K562 (cell line): ENCODE results near the gene LRRC14B. TPM values are rescaled to one million over a fixed set of nuclear protein-coding genes. Genes with fewer than 3 reads are reported as not detected.

Experiments
- ATAC-seq: fragments of 200-7000 bp; cut with Tn5 transposase; 3 replicates; pipeline ENCODE4 v1.9.1; 2020; ENCODE audit warnings: moderate library complexity
- BruUV-seq: library from RNA; stranded (reverse); fragments of 400-500 nt; replicated peaks from 2 replicates; lab custom pipeline; 2021; lab: Mats Ljungman, UMichigan
- CTCF ChIA-PET: fragments of 300-600 bp; formaldehyde crosslinking; extraction: SDS; loops from one replicate; lab custom pipeline; 2021; ENCODE audit warnings: low intra/inter-chr PET ratio; lab: Yijun Ruan, JAX
- POLR2A ChIA-PET: fragments of 300-600, 350-650 bp; sonication (Branson Sonifier 250); formaldehyde crosslinking; extraction: SDS; loops from one replicate; lab custom pipeline; 2021; ENCODE audit warnings: antibody characterized with exemption, inconsistent platforms; lab: Yijun Ruan, JAX
- DNase-seq, 4 experiments: peaks; one replicate each; pipeline versions ENCODE4 v3.0.0 to v3.0.0-alpha.2; 2011 to 2018; ENCODE audit warnings: low spot score in 3 of 4, mixed read lengths in 3 of 4; ENCODE audit errors: extremely low read depth in 1 of 4
- FAIRE-seq: peaks from 2 replicates; lab custom pipeline; 2011; peaks lifted over from hg19 to GRCh38; lab: Jason Lieb, UNC
- H2AFZ ChIP-seq: 2 replicates; pipeline ENCODE4 v1.6.0; 2011; ENCODE audit warnings: low read depth, low read length, control low read depth, inconsistent platforms
- H3K27ac ChIP-seq: fragments of 200-600 bp; 3 replicates; pipeline ENCODE4 v1.8.0; 2011; ENCODE audit warnings: low read depth, mild to moderate bottlenecking, control low read depth, inconsistent platforms, low read length, moderate library complexity, mixed read lengths; ENCODE audit errors: extremely low read depth
- H3K27me3 ChIP-seq, 2 experiments: fragments of 300-600 bp in 1 of 2; 2 replicates in 1 of 2; 3 replicates in 1 of 2; pipeline versions ENCODE4 v1.6.0 to v1.8.0; 2011; ENCODE audit warnings: inconsistent platforms in 2 of 2, low read length in 2 of 2, mild to moderate bottlenecking in 1 of 2, mixed read lengths in 1 of 2, moderate library complexity in 1 of 2; ENCODE audit not compliant: control insufficient read depth in 2 of 2, insufficient read depth in 2 of 2
- H3K36me3 ChIP-seq: fragments of 300-600 bp; 3 replicates; pipeline ENCODE4 v1.8.0; 2011; ENCODE audit warnings: mild to moderate bottlenecking, low read length, inconsistent platforms; ENCODE audit not compliant: control insufficient read depth, insufficient read depth
- H3K4me1 ChIP-seq, 2 experiments: fragments of 200-600 bp in 1 of 2; replicated peaks in 1 of 2; 2 replicates in 1 of 2; 3 replicates in 1 of 2; pipeline versions ENCODE4 v1.5.1 to v1.8.0; 2011; ENCODE audit warnings: inconsistent platforms in 2 of 2, low read length in 2 of 2, mild to moderate bottlenecking in 1 of 2, mixed read lengths in 1 of 2, moderate library complexity in 1 of 2; ENCODE audit not compliant: control insufficient read depth in 2 of 2, insufficient read depth in 2 of 2
- H3K4me2 ChIP-seq: 2 replicates; pipeline ENCODE4 v1.6.1; 2011; ENCODE audit warnings: low read length, control low read depth, inconsistent platforms, mixed read lengths; ENCODE audit not compliant: insufficient read depth
- H3K4me3 ChIP-seq: fragments of 200-600 bp; sonication (generic), shearing (Covaris generic); 2 replicates; pipeline ENCODE4 v1.5.1; 2016; ENCODE audit warnings: control low read depth, inconsistent platforms
- H3K79me2 ChIP-seq: fragments of 200-600 bp; 3 replicates; pipeline ENCODE4 v1.8.0; 2011; ENCODE audit warnings: low read length, inconsistent platforms; ENCODE audit not compliant: control insufficient read depth, insufficient read depth
- H3K9ac ChIP-seq, 2 experiments: 2 replicates each; pipeline versions ENCODE4 v1.6.0 to v1.6.1; 2011; ENCODE audit warnings: low read depth in 2 of 2, low read length in 2 of 2, control low read depth in 1 of 2, inconsistent platforms in 1 of 2, mild to moderate bottlenecking in 1 of 2, mixed read lengths in 1 of 2; ENCODE audit not compliant: insufficient read depth in 1 of 2
- H3K9me1 ChIP-seq: one replicate; pipeline ENCODE4 v1.6.0; 2011; ENCODE audit warnings: inconsistent platforms, mild to moderate bottlenecking, low read length, moderate library complexity; ENCODE audit not compliant: control insufficient read depth, insufficient read depth
- H3K9me3 ChIP-seq: replicated peaks from 2 replicates; pipeline ENCODE4 v1.5.1; 2011; ENCODE audit warnings: low read depth, low read length, inconsistent platforms; ENCODE audit not compliant: control insufficient read depth, insufficient read depth
- H4K20me1 ChIP-seq: replicated peaks from 2 replicates; pipeline ENCODE4 v1.6.1; 2011; ENCODE audit warnings: low read length, inconsistent platforms, mixed read lengths; ENCODE audit not compliant: control insufficient read depth, insufficient read depth
- BDP1 ChIP-seq: IDR thresholded peaks from 3 replicates; pipeline ENCODE4 v1.6.1; 2011; ENCODE audit not compliant: insufficient read length, insufficient read depth
- HEY1 ChIP-seq: fragments of 250-450 bp; sonication (Bioruptor Pico); IDR thresholded peaks from 2 replicates; pipeline ENCODE4 v1.5.0; 2020; ENCODE audit warnings: mild to moderate bottlenecking, moderate library complexity, borderline replicate concordance
- ZNF124 ChIP-seq: sonication (generic); formaldehyde crosslinking; IDR thresholded peaks from 2 replicates; pipeline ENCODE4 v1.8.1; 2022; ENCODE audit warnings: missing genetic modification reagents
- ZNF23 ChIP-seq: fragments of 250-450 bp; sonication (Bioruptor Pico); IDR thresholded peaks from 2 replicates; pipeline ENCODE4 v1.4.0; 2020; ENCODE audit warnings: mild to moderate bottlenecking
- ZNF24 ChIP-seq: fragments of 450-650 bp; IDR thresholded peaks from 2 replicates; pipeline ENCODE4 v1.6.1; 2016
- ZNF263 ChIP-seq: sonication (generic); formaldehyde crosslinking; IDR thresholded peaks from 2 replicates; pipeline ENCODE4 v1.8.0; 2022; ENCODE audit warnings: mild to moderate bottlenecking, missing genetic modification reagents, borderline replicate concordance
- ZNF778 ChIP-seq: fragments of 450-650 bp; formaldehyde crosslinking; IDR thresholded peaks from 2 replicates; pipeline ENCODE4 v1.4.0; 2020; ENCODE audit warnings: mild to moderate bottlenecking, moderate library complexity
- WGBS: fragments of 100-300 bp; shearing (Covaris generic); methylation state at CpG from one replicate; pipeline ENCODE4 v1.1.6; 2016; ENCODE audit warnings: low coverage, mixed read lengths; ENCODE audit not compliant: insufficient coverage; ENCODE audit errors: missing lambda C conversion rate; 5-methylcytosine and 5-hydroxymethylcytosine counted together
- in situ Hi-C: fragments of 300-500 bp; cut with MboI; formaldehyde crosslinking; loops from 4 replicates; pipeline ENCODE4 v1.15.0; 2018; ENCODE audit warnings: inconsistent platforms, mixed read lengths
- intact Hi-C: fragments of 100-400 bp; cut with micrococcal nuclease; formaldehyde crosslinking; loops from 2 replicates; pipeline ENCODE4 v1.14.2; 2022
- polyA plus RNA-seq, 8 experiments: library from polyadenylated mRNA; depleted of rRNA in 4 of 8; stranded (reverse) in 5 of 8; unstranded in 3 of 8; fragments of >200 nt; fragmentation: Nextera tagmentation in 2 of 8; fragmentation: Illumina TruSeq in 1 of 8; extraction: Ambion mirVana in 2 of 8; extraction: Trizol in 1 of 8; gene quantifications; 2 replicates each; pipeline versions ENCODE4 v1.2.1 to v1.2.3, GENCODE V29; 2011 to 2014; ENCODE audit warnings: inconsistent platforms in 1 of 8, missing spikeins in 1 of 8
- total RNA-seq, 7 experiments: library from RNA; depleted of rRNA in 6 of 7; stranded (reverse); fragments of >200 nt in 6 of 7; fragmentation: Illumina TruSeq in 2 of 7; extraction: Trizol in 2 of 7; gene quantifications; 2 replicates each; pipeline versions ENCODE4 v1.2.1 to v1.2.3, GENCODE V29; 2011 to 2021; ENCODE audit warnings: low replicate concordance in 1 of 7
- TF ChIP-seq, protein P1 (sequence below), 2 experiments: fragments of 450-650 bp in 1 of 2; sonication (generic) in 1 of 2; formaldehyde crosslinking; conservative IDR thresholded peaks; 2 replicates each; pipeline versions ENCODE4 v1.4.0 to v1.8.1; 2020 to 2022; ENCODE audit warnings: mild to moderate bottlenecking in 1 of 2, missing genetic modification reagents in 1 of 2

The LRRC14B gene
- total and polyA plus RNA-seq, 9 of the 15 experiments (the other 6 are each of a cell fraction or from before 2014, with no cell fraction given), result not detected

DNA sequence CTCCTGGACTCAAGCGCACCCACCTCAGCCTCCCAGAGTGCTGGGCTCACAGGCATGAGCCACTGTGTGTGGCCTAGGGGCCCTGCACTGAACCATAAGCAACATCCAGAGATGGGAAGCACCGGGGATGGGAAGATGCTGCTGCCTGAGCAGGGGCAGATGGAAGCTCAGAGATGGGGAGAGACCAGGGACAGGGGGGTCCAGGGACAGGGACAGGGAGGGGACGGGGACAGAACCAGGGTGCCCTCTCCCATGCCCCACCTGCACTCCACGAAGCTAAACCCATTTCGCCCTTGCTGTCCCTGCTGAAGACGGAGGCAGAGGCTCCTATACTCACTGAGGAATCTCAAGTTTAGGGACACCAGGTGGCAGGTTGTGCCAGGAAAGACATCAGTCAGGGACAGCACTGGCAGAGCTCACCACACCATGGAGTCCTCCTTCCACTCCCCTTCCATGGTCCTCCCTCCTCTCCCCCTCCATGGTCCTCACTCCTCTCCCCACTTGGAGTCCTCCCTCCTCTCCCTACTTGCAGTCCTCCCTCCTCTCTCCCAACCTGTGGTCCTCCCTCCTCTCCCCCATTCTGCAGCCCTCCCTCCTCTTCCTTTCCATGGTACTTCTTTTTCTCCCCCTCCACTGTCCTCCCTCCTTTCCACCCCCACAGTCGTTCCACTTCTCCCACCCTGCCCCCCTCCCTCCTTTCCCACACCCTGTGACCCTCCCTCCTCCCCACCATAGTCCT lies 45.5 kb upstream of the LRRC14B start:
- ATAC-seq, result no peak
- in situ Hi-C loops, result no loop called here
- DNase-seq, result no peak
- H3K9ac ChIP-seq, result no peak overlapping the region
- no peak for FAIRE-seq
- H3K36me3 ChIP-seq, result no peaks in the 10 kb centered on the region
- intact Hi-C loops, result no loop called here
- WGBS, result 0% methylated on average over 6 of the region's 7 CpGs
- 0 out of 5 replicates have a peak, but pooled peaks cover 0 to 5% of the 10 kb centered on the region in 2 experiments for H3K4me1 ChIP-seq
- no TSS peak for BruUV-seq
- no peaks in the 10 kb centered on the region for H3K79me2 ChIP-seq
- H3K9me1 ChIP-seq, result no peaks in the 10 kb centered on the region
- peaks cover 5% of the 10 kb centered on the region for H3K9me3 ChIP-seq
- no peak overlapping the region for H3K4me3 ChIP-seq
- H2AFZ ChIP-seq, result no peak overlapping the region
- CTCF ChIA-PET, result no interaction called here
- no peak overlapping the region for H3K4me2 ChIP-seq
- H4K20me1 ChIP-seq, result no peaks in the 10 kb centered on the region
- POLR2A ChIA-PET, result no interaction called here
- TF ChIP-seq ZNF778 (CRISPR knock-in tag) (no peak), ZNF23 (CRISPR knock-in tag) (no peak), BDP1 (no peak), HEY1 (no peak), ZNF24 (no peak), ZNF124 (no peak), ZNF263 (CRISPR knock-in tag) (peak; percentile 89)
- TF ChIP-seq, protein P1, sequence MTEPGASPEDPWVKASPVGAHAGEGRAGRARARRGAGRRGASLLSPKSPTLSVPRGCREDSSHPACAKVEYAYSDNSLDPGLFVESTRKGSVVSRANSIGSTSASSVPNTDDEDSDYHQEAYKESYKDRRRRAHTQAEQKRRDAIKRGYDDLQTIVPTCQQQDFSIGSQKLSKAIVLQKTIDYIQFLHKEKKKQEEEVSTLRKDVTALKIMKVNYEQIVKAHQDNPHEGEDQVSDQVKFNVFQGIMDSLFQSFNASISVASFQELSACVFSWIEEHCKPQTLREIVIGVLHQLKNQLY (CRISPR knock-in tag; conservative IDR thresholded peaks at IDR 0.05), result no peak
- TF ChIP-seq, all 486 proteins: peak for 1
- peaks cover 10 to 32% of the 10 kb centered on the region in 2 experiments; a peak in 4 of 5 replicates for H3K27me3 ChIP-seq
- no peak overlapping the region for H3K27ac ChIP-seq
